ENCODE data around the gene THADA. TPM values are rescaled to one million over a fixed set of nuclear protein-coding genes. Genes with fewer than 3 reads are reported as not detected.
A peak's percentile ranks its signal among the peaks of the same experiment; 100 is the strongest.
"Not testable (repeated sequence)": the region's sequence is repeated elsewhere in the genome, so short reads cannot be mapped to it uniquely, and the experiment has no call there.

Gene THADA
- total RNA-seq, 4 donors from 2014 or later: 26.2 to 58.3 (median 29.7) TPM

GRCh38 chr2:43300222-43300621 is 295.6 kb downstream of the THADA start:
- H3K4me3 ChIP-seq: no peak overlapping the region
- no peaks in the 10 kb centered on the region for H3K27me3 ChIP-seq
- H3K36me3 ChIP-seq: no peaks in the 10 kb centered on the region
- 95% methylated on average over 4 of the region's 4 CpGs for WGBS
- H3K27ac ChIP-seq: peak overlapping the region; percentile 60
- peaks cover 57% of the 10 kb centered on the region for H3K4me1 ChIP-seq
- no peak for DNase-seq (ENCODE audit: low spot score in 2 of 2)
- TF ChIP-seq POLR2A (IDR thresholded peaks at IDR 0.05) (no peak), EP300 (IDR thresholded peaks at IDR 0.05) (no peak), POLR2AphosphoS5 (IDR thresholded peaks at IDR 0.05) (no peak), CTCF (IDR thresholded peaks at IDR 0.05) (no peak)
- H3K9me3 ChIP-seq: no peaks in the 10 kb centered on the region

GRCh38 chr2:43298500-43298899 is 297.3 kb downstream of the THADA start:
- H3K4me1 ChIP-seq: peaks cover 51% of the 10 kb centered on the region
- no peaks in the 10 kb centered on the region for H3K9me3 ChIP-seq
- H3K36me3 ChIP-seq: no peaks in the 10 kb centered on the region
- H3K27me3 ChIP-seq: no peaks in the 10 kb centered on the region
- H3K27ac ChIP-seq: no peak overlapping the region
- no peak for DNase-seq (ENCODE audit: low spot score in 2 of 2)
- TF ChIP-seq CTCF (IDR thresholded peaks at IDR 0.05): no peak
- no peak for TF ChIP-seq POLR2AphosphoS5 (IDR thresholded peaks at IDR 0.05)
- TF ChIP-seq POLR2A (IDR thresholded peaks at IDR 0.05): no peak
- TF ChIP-seq EP300 (IDR thresholded peaks at IDR 0.05): no peak
- H3K4me3 ChIP-seq: no peak overlapping the region

- not testable (repeated sequence) for H3K9me3 ChIP-seq; H3K36me3 ChIP-seq; H3K4me3 ChIP-seq; H3K27ac ChIP-seq; H3K27me3 ChIP-seq; DNase-seq (ENCODE audit: low spot score in 2 of 2)
- WGBS: no CpG with 5 or more reads among the region's 36 CpGs
- peaks cover 44% of the 10 kb centered on the region for H3K4me1 ChIP-seq
Measured at GRCh38 chr2:43297740-43298139, 298.1 kb downstream of the THADA start.

- no peaks in the 10 kb centered on the region for H3K9me3 ChIP-seq
- WGBS: 84% methylated on average over 5 of the region's 5 CpGs
- H3K36me3 ChIP-seq: peaks cover 8% of the 10 kb centered on the region
- TF ChIP-seq EP300 (IDR thresholded peaks at IDR 0.05) (no peak), CTCF (IDR thresholded peaks at IDR 0.05) (no peak), POLR2AphosphoS5 (IDR thresholded peaks at IDR 0.05) (no peak)
- no peak for DNase-seq (ENCODE audit: low spot score in 2 of 2)
- no peaks in the 10 kb centered on the region for H3K27me3 ChIP-seq
- H3K4me3 ChIP-seq: no peak overlapping the region
- peak overlapping the region; percentile 77 for H3K27ac ChIP-seq
- peaks cover 18% of the 10 kb centered on the region for H3K4me1 ChIP-seq
Measured at GRCh38 chr2:43294973-43295603, 300.8 kb downstream of the THADA start.

- Histone ChIP-seq H3K27me3 (no peaks in the 10 kb centered on the region), H3K27ac (peak overlapping the region; percentile 77), H3K36me3 (peaks cover 8% of the 10 kb centered on the region), H3K4me3 (no peak overlapping the region), H3K9me3 (no peaks in the 10 kb centered on the region), H3K4me1 (peaks cover 15% of the 10 kb centered on the region)
- DNase-seq (ENCODE audit: low spot score in 2 of 2): no peak
- 65% methylated on average over 6 of the region's 6 CpGs for WGBS
- TF ChIP-seq EP300 (IDR thresholded peaks at IDR 0.05) (no peak), POLR2AphosphoS5 (IDR thresholded peaks at IDR 0.05) (peak in 2 of 3 donors; percentile 80 to 98)
Measured at GRCh38 chr2:43293744-43294695, 301.8 kb downstream of the THADA start.

Data from suprapubic skin (tissue), 4 donors.